Thyroid gland (tissue), 4 donors: ENCODE measurements around the gene DNAJB14. TPM values are rescaled to one million over a fixed set of nuclear protein-coding genes. Genes with fewer than 3 reads are reported as not detected.

Experiments used
- DNase-seq, 2 donors: peaks; one replicate each; pipeline ENCODE4 v3.0.0-alpha.2; 2019
- H3K27ac ChIP-seq, 3 donors: fragments of 200-600 bp; sonication (generic); 1 replicate in 2 of 3; 2 replicates in 1 of 3; pipeline ENCODE4 v1.5.1; 2016 to 2019; ENCODE audit warnings: mild to moderate bottlenecking in 1 of 3, moderate library complexity in 1 of 3
- H3K27me3 ChIP-seq: fragments of 200-600 bp; sonication (generic); one replicate; pipeline ENCODE4 v1.5.1; 2019
- H3K36me3 ChIP-seq, 2 donors: fragments of 200-600 bp; sonication (generic); one replicate each; pipeline ENCODE4 v1.5.1; 2016 to 2019
- H3K4me1 ChIP-seq, 2 donors: fragments of 200-600 bp; sonication (generic); one replicate each; pipeline ENCODE4 v1.5.1; 2017 to 2019
- H3K4me3 ChIP-seq, 3 donors: fragments of 200-600 bp; sonication (generic); replicated peaks in 1 of 3; 1 replicate in 2 of 3; 2 replicates in 1 of 3; pipeline ENCODE4 v1.5.1; 2016; ENCODE audit warnings: mild to moderate bottlenecking in 1 of 3
- H3K9me3 ChIP-seq: fragments of 200-600 bp; sonication (generic); one replicate; pipeline ENCODE4 v1.5.1; 2017
- POLR2A ChIP-seq, 2 donors: fragments of 450-650 bp; IDR thresholded peaks; one replicate each; pipeline ENCODE4 v1.6.1; 2017; ENCODE audit warnings: antibody characterized with exemption in 2 of 2, mild to moderate bottlenecking in 2 of 2, moderate library complexity in 1 of 2
- WGBS, 2 donors: methylation state at CpG; one replicate each; pipeline ENCODE4 v1.1.5; 2017; 5-methylcytosine and 5-hydroxymethylcytosine counted together
- intact Hi-C: fragments of 100-400 bp; cut with DNase I; formaldehyde crosslinking; loops from one replicate; pipeline ENCODE4 v1.15.1; 2023
- total RNA-seq, 4 donors: library from RNA; depleted of rRNA; stranded (reverse); fragments of >200 nt; gene quantifications; one replicate each; pipeline ENCODE4 v1.2.3, GENCODE V29; 2016
- TF ChIP-seq, protein P1 (sequence below), 6 experiments: fragments of 200-600 bp in 3 of 6; fragments of 450-650 bp in 3 of 6; sonication (generic) in 3 of 6; IDR thresholded peaks; one replicate each; pipeline ENCODE4 v1.5.1; 2016 to 2019; ENCODE audit warnings: antibody characterized with exemption in 6 of 6, mild to moderate bottlenecking in 2 of 6, inconsistent platforms in 1 of 6, moderate library complexity in 1 of 6

The DNAJB14 gene
- total RNA-seq, 4 donors from 2014 or later: 48.1 to 84.4 (median 72.3) TPM

DNA sequence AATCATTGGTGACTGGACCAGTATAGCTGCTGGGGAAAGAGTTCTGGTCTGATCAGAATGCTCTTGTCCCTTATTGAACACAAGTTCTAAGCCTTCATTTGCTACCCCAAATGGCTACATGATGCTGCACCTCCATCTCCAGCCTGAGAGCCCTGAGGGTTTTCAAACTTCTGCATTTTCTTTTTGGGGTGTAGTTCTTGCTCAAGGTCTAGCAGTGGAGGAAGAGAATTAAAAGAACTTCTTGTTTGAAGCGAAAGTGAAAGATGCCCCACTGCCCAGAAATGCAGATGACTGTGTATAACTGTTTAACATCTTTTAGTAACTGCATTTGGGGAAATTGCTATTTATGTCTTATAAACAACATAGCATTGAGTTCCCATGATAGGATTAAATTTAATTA is 90.7 kb downstream of the DNAJB14 start:
- Histone ChIP-seq H3K4me1 (peaks cover 0 to 6% of the 10 kb centered on the region in 2 donors), H3K9me3 (no peaks in the 10 kb centered on the region), H3K27ac (no peak overlapping the region), H3K36me3 (no peaks in the 10 kb centered on the region), H3K4me3 (no peak overlapping the region), H3K27me3 (no peaks in the 10 kb centered on the region)
- TF ChIP-seq POLR2A (IDR thresholded peaks at IDR 0.05): no peak
- TF ChIP-seq, protein P1, sequence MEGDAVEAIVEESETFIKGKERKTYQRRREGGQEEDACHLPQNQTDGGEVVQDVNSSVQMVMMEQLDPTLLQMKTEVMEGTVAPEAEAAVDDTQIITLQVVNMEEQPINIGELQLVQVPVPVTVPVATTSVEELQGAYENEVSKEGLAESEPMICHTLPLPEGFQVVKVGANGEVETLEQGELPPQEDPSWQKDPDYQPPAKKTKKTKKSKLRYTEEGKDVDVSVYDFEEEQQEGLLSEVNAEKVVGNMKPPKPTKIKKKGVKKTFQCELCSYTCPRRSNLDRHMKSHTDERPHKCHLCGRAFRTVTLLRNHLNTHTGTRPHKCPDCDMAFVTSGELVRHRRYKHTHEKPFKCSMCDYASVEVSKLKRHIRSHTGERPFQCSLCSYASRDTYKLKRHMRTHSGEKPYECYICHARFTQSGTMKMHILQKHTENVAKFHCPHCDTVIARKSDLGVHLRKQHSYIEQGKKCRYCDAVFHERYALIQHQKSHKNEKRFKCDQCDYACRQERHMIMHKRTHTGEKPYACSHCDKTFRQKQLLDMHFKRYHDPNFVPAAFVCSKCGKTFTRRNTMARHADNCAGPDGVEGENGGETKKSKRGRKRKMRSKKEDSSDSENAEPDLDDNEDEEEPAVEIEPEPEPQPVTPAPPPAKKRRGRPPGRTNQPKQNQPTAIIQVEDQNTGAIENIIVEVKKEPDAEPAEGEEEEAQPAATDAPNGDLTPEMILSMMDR (IDR thresholded peaks at IDR 0.05): no peak
- intact Hi-C loops: no loop called here
- no peak for DNase-seq
- 81 to 85% methylated on average over 1 of the region's 1 CpG for WGBS, 2 donors

DNA sequence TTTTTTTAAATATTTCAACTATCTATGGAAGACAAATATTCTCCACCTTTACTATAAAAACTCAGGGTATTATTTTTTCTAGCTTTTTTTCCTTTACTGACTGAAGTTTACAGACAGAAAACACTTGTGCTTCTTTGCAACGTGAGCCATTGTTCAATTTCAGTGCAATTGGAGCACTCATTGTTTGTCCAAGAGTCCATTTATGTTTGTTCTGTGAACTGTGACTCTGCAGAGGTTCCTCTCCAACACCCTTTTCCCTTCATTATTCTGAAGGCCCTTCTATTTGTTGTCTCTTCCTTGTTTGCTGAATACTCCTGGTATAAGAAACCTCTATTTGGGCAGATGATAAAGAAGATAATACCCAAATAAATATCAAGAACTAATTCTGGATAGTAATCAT is 92.4 kb downstream of the DNAJB14 start:
- no peak for DNase-seq
- no peaks in the 10 kb centered on the region for H3K4me1 ChIP-seq
- H3K4me3 ChIP-seq: no peak overlapping the region
- no peak overlapping the region for H3K27ac ChIP-seq
- TF ChIP-seq POLR2A (IDR thresholded peaks at IDR 0.05): no peak
- TF ChIP-seq, protein P1 (IDR thresholded peaks at IDR 0.05): no peak
- WGBS, 2 donors: 18 to 20% methylated on average over 1 of the region's 1 CpG
- intact Hi-C loops: no loop called here
- H3K36me3 ChIP-seq: no peaks in the 10 kb centered on the region
- H3K9me3 ChIP-seq: no peaks in the 10 kb centered on the region
- no peaks in the 10 kb centered on the region for H3K27me3 ChIP-seq

DNA sequence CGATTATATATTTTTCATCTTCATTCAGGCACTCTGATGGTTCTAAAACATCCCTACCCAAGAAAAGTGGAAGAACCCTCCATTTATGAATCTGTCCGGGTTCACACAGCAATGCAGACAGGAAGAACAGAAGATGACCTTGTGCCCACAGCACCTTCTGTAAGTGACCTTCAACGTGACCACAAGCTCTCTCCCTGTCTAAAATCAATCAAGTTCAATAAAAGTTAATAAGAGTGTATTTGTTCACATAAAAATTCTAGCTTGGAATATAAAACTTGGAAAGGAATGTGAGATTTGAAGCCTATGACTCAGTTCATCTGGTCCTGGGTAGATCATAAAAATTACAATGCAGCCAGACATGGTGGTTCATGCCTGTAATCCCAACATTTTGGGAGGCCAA is 93.2 kb downstream of the DNAJB14 start:
- H3K9me3 ChIP-seq: no peaks in the 10 kb centered on the region
- H3K36me3 ChIP-seq: no peaks in the 10 kb centered on the region
- DNase-seq: no peak
- 88 to 95% methylated on average over 3 of the region's 3 CpGs for WGBS, 2 donors
- intact Hi-C loops: no loop called here
- TF ChIP-seq POLR2A (IDR thresholded peaks at IDR 0.05): no peak
- TF ChIP-seq, protein P1 (IDR thresholded peaks at IDR 0.05): no peak
- H3K27ac ChIP-seq: no peak overlapping the region
- no peak overlapping the region for H3K4me3 ChIP-seq
- H3K27me3 ChIP-seq: no peaks in the 10 kb centered on the region
- no peaks in the 10 kb centered on the region for H3K4me1 ChIP-seq

DNA sequence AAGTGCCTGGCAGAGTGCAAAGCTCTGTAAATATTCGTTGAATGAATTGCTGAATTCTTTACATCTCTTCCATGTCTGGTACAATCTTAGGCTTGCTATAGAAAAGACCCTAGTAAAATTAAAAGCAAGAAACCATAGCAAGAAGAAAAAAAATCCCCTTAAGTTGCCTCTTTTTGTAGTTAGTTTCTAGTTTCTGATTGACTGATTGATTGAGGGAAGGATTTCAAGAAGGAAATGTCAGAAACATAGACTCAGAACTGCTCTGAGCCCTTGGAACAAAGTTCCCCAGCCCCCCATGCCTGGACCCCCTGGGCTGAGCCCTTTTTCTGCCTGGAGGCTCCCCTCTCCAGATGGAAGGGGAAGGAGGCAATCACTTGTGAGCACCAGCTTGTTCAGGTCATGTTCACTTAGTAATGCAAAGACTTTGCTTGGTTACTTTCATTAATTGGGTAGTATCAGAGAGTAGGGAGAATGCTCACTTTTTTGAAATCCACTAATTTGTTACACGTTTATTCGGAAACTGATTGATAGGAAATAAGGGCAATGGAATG is 94.1 kb downstream of the DNAJB14 start:
- H3K4me1 ChIP-seq: no peaks in the 10 kb centered on the region
- no peaks in the 10 kb centered on the region for H3K27me3 ChIP-seq
- 89 to 95% methylated on average over 3 of the region's 3 CpGs for WGBS, 2 donors
- no peak overlapping the region for H3K4me3 ChIP-seq
- H3K9me3 ChIP-seq: no peaks in the 10 kb centered on the region
- TF ChIP-seq, protein P1 (IDR thresholded peaks at IDR 0.05): no peak
- TF ChIP-seq POLR2A (IDR thresholded peaks at IDR 0.05): no peak
- H3K36me3 ChIP-seq: no peaks in the 10 kb centered on the region
- DNase-seq: no peak
- intact Hi-C loops: no loop called here
- no peak overlapping the region for H3K27ac ChIP-seq

DNA sequence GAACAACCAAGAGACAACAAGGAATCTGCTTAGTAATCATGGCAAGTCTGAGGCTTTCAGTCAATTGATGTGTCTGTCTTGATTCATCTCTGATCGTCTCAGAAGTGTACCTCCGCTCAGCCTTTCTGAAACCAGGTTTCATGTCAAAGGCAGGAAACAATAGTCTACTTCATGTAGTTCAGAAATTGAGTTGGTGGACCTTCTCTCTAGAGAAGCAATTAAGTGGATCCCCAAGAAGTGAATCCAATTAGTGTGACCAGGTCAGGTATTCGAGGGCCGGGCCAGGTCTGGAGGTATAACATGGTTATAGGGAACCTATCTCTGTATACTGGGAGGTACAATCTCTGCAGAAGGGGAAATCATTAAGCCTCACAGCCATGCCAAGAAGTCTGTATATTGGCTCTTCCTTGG is 97.8 kb downstream of the DNAJB14 start:
- intact Hi-C loops: no loop called here
- Histone ChIP-seq H3K4me1 (no peaks in the 10 kb centered on the region), H3K36me3 (no peaks in the 10 kb centered on the region), H3K9me3 (no peaks in the 10 kb centered on the region), H3K4me3 (no peak overlapping the region), H3K27me3 (no peaks in the 10 kb centered on the region), H3K27ac (no peak overlapping the region)
- TF ChIP-seq, protein P1 (IDR thresholded peaks at IDR 0.05): no peak
- TF ChIP-seq POLR2A (IDR thresholded peaks at IDR 0.05): no peak
- no peak for DNase-seq
- WGBS, 2 donors: 96 to 98% methylated on average over 4 of the region's 4 CpGs
